ENCODE data around the gene SMIM38. TPM values are rescaled to one million over a fixed set of nuclear protein-coding genes. Genes with fewer than 3 reads are reported as not detected.

The SMIM38 gene
- total RNA-seq, 1 experiment from 2014 or later, result 0.54 TPM

- Histone ChIP-seq H3K4me2 (ENCODE audit: low read length) (no peak overlapping the region), H3K27ac (ENCODE audit: low read depth, low read length) (no peak overlapping the region), H3K9me3 (ENCODE audit: control insufficient read depth in 1 of 2, insufficient read depth in 1 of 2, low read depth in 1 of 2, low read length in 2 of 2) (peaks cover 0 to 5% of the 10 kb centered on the region in 2 experiments; a peak in 1 of 4 replicates), H3K9me2 (ENCODE audit: insufficient read depth) (no peaks in the 10 kb centered on the region), H2AFZ (ENCODE audit: low read depth, low read length, poor library complexity, severe bottlenecking) (no peak overlapping the region), H3K4me1 (ENCODE audit: control insufficient read depth in 1 of 2, insufficient read depth in 2 of 2, low read length in 2 of 2) (peaks cover 31 to 43% of the 10 kb centered on the region in 2 experiments), H3K9ac (ENCODE audit: low read length) (no peak overlapping the region), H3K4me3 (replicated peaks in 1 of 2; ENCODE audit: low read depth in 1 of 2, low read length in 2 of 2) (no peak overlapping the region), H3K79me2 (ENCODE audit: insufficient read depth, low read length) (no peaks in the 10 kb centered on the region), H4K20me1 (ENCODE audit: insufficient read depth) (no peaks in the 10 kb centered on the region), H3K36me3 (ENCODE audit: control insufficient read depth in 1 of 2, insufficient read depth in 2 of 2, low read length in 2 of 2) (no peaks in the 10 kb centered on the region), H3K27me3 (ENCODE audit: insufficient read depth, low read length) (no peaks in the 10 kb centered on the region)
- ChIA-PET RAD21 (ENCODE audit: low non-redundant PET in 1 of 2, low total read pairs in 2 of 2, uncharacterized antibody in 2 of 2, unreplicated experiment in 2 of 2) (no interaction called here), CTCF (no interaction called here), POLR2A (no interaction called here)
- intact Hi-C loops (cut with micrococcal nuclease), result no loop called here
- ATAC-seq (no peak), DNase-seq (ENCODE audit: low read depth, low spot score) (no peak)
- BruUV-seq (replicated peaks), result no TSS peak
- TF ChIP-seq CBX3 (IDR thresholded peaks at IDR 0.05; ENCODE audit: low read depth) (peak; percentile 72; the same call in 1 of the 2 replicates), MAX (IDR thresholded peaks at IDR 0.05) (0 out of 2 replicates have a peak, but pooled peaks have one; percentile 24), FOSL1 (IDR thresholded peaks at IDR 0.05; ENCODE audit: low read depth) (no peak), ZNF274 (IDR thresholded peaks at IDR 0.05; ENCODE audit: low read depth, low read length) (no peak)
Measured at GRCh38 chr11:69127884-69128283, 27.9 kb upstream of the SMIM38 start.

GRCh38 chr11:69129053-69129452 is 26.7 kb upstream of the SMIM38 start:
- H3K27me3 ChIP-seq (ENCODE audit: insufficient read depth, low read length), result no peaks in the 10 kb centered on the region
- ATAC-seq, result no peak
- POLR2A ChIA-PET, result no interaction called here
- H3K4me1 ChIP-seq (ENCODE audit: control insufficient read depth in 1 of 2, insufficient read depth in 2 of 2, low read length in 2 of 2), result peaks cover 22 to 32% of the 10 kb centered on the region in 2 experiments
- no peaks in the 10 kb centered on the region for H3K79me2 ChIP-seq (ENCODE audit: insufficient read depth, low read length)
- H3K4me3 ChIP-seq (replicated peaks in 1 of 2; ENCODE audit: low read depth in 1 of 2, low read length in 2 of 2), result no peak overlapping the region
- H4K20me1 ChIP-seq (ENCODE audit: insufficient read depth), result no peaks in the 10 kb centered on the region
- intact Hi-C loops (cut with micrococcal nuclease), result no loop called here
- no peak for DNase-seq (ENCODE audit: low read depth, low spot score)
- no TSS peak for BruUV-seq (replicated peaks)
- H3K9ac ChIP-seq (ENCODE audit: low read length), result no peak overlapping the region
- H3K9me2 ChIP-seq (ENCODE audit: insufficient read depth), result no peaks in the 10 kb centered on the region
- peaks cover 0 to 12% of the 10 kb centered on the region in 2 experiments; a peak in 1 of 4 replicates for H3K9me3 ChIP-seq (ENCODE audit: control insufficient read depth in 1 of 2, insufficient read depth in 1 of 2, low read depth in 1 of 2, low read length in 2 of 2)
- H3K36me3 ChIP-seq (ENCODE audit: control insufficient read depth in 1 of 2, insufficient read depth in 2 of 2, low read length in 2 of 2), result no peaks in the 10 kb centered on the region
- CTCF ChIA-PET, result no interaction called here
- RAD21 ChIA-PET (ENCODE audit: low non-redundant PET in 1 of 2, low total read pairs in 2 of 2, uncharacterized antibody in 2 of 2, unreplicated experiment in 2 of 2), result no interaction called here
- H3K4me2 ChIP-seq (ENCODE audit: low read length), result no peak overlapping the region
- no peak overlapping the region for H3K27ac ChIP-seq (ENCODE audit: low read depth, low read length)
- H2AFZ ChIP-seq (ENCODE audit: low read depth, low read length, poor library complexity, severe bottlenecking), result no peak overlapping the region
- TF ChIP-seq REST (IDR thresholded peaks at IDR 0.05; ENCODE audit: low read depth), result no peak
- no peak for TF ChIP-seq POLR2A (IDR thresholded peaks at IDR 0.05; ENCODE audit: borderline replicate concordance, extremely low read depth, insufficient read depth, insufficient read length)
- no peak for TF ChIP-seq FOSL1 (IDR thresholded peaks at IDR 0.05; ENCODE audit: low read depth)
- TF ChIP-seq EZH2phosphoT487 (IDR thresholded peaks at IDR 0.05; ENCODE audit: borderline replicate concordance), result no peak
- no peak for TF ChIP-seq ZFX (IDR thresholded peaks at IDR 0.05)
- no peak for TF ChIP-seq SRF (IDR thresholded peaks at IDR 0.05; ENCODE audit: low read depth)
- TF ChIP-seq MAX (IDR thresholded peaks at IDR 0.05), result no peak
- no peak for TF ChIP-seq SIN3A (IDR thresholded peaks at IDR 0.05; ENCODE audit: low read depth)
- no peak for TF ChIP-seq CTCF (IDR thresholded peaks at IDR 0.05 in 2 of 3, conservative IDR thresholded peaks at IDR 0.05 in 1 of 3; ENCODE audit: borderline replicate concordance in 1 of 3, insufficient read depth in 1 of 3, low read depth in 2 of 3, low read length in 2 of 3)
- no peak for TF ChIP-seq EGR1 (IDR thresholded peaks at IDR 0.05; ENCODE audit: low read depth)
- TF ChIP-seq ATF3 (IDR thresholded peaks at IDR 0.05), result no peak
